ENCODE measurements around the gene RGL3.

The RGL3 gene

DNA sequence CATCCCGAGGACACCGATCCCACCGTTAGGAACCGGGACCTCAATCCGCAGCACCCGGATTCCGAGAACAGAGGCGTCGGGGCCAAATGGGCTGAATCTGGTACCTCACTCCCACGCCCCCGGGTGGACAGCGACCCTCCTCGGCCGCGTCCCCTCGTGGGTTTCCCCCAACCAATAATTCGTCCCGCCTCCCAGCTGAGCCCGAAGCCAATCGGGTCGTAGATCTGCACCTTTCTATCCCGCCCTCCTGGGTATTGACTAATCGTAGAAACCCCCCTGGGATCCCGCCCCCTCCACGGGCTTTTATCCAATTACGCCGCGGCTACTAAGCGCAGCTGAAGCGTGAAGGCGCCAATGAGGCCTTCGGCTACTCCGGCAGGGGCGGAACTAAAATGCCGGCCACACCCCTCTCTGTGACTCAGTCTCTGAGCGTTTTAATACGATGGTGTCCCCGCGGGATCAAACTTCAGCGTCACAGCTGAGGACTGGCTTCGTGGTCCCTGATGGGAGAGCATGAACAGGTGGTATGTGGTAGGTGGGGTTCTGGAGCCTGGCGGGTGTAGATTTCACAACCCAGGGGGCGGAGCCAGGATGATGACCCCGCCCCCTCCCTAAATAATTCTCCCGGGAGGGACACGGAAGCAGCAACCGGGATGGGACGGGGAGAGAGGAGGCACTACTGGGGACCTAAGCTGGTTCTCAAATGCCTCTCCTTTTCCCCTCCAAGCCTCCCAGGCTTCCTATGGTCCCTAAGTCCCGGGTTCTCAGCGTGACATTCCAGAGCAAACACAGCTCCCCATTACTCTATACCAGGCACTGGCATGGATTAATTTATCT, 72.8 kb downstream of the RGL3 start, which contains the start of the genes CCDC159 and TMEM205:
CCDC159 (plus strand) TSS at position 416 of the 837 bp plus-strand sequence; CDS start at position 504, 88 bp downstream.
TMEM205 (minus strand) TSS at position 165 of the 837 bp plus-strand sequence. CDS start 649 bp downstream, outside the sequence.
- ChIA-PET CTCF (interaction anchor here (0.6 to 2.2 kb wide), 5 partner anchors 35 to 136 kb away, joined by 3 to 7 read pairs (median 3); no protein-coding TSS in a partner anchor), POLR2A (ENCODE audit: low non-redundant PET) (interaction anchor here (2.3 kb wide), 1 partner anchor 35 kb away, joined by 7 read pairs; no protein-coding TSS in a partner anchor)
- TF ChIP-seq, protein P1, sequence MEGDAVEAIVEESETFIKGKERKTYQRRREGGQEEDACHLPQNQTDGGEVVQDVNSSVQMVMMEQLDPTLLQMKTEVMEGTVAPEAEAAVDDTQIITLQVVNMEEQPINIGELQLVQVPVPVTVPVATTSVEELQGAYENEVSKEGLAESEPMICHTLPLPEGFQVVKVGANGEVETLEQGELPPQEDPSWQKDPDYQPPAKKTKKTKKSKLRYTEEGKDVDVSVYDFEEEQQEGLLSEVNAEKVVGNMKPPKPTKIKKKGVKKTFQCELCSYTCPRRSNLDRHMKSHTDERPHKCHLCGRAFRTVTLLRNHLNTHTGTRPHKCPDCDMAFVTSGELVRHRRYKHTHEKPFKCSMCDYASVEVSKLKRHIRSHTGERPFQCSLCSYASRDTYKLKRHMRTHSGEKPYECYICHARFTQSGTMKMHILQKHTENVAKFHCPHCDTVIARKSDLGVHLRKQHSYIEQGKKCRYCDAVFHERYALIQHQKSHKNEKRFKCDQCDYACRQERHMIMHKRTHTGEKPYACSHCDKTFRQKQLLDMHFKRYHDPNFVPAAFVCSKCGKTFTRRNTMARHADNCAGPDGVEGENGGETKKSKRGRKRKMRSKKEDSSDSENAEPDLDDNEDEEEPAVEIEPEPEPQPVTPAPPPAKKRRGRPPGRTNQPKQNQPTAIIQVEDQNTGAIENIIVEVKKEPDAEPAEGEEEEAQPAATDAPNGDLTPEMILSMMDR (conservative IDR thresholded peaks at IDR 0.05; ENCODE audit: low read depth), result no peak
- peak; percentile 99 for DNase-seq (ENCODE audit: low spot score)
- H3K27ac ChIP-seq, result peak within 1 kb of the TSS; percentile 88

DNA sequence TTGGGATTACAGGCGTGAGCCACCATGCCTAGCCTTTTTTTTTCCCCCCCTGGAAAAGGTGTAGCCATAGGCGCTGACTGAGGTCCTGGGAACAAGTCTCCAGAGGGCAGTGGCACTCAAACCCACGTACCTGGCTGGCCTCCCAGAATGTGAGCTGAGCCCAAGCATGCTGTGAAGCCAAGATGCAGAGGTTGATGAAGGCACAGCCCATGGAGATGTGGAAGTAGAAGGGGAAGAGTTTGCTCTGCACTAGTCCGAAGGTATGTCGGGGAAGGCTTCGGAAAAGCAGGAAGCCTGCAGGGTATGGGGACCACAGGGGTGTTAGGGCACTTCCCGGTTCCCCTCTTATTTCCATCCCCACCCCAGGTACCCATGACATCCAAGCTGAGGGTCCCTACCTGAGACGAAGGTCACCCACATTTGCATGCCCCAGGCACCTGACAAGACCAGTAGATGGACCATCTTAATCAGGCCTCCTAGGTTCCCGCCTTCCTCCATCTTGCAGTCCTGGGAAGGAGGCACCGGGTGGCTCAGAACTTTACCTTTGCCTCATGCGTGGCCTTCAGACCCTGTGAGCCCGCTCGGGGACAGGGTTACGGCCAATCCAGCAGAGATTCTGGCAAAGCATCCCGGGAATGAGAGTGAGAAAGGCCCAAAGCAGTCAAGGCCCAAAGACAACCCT, 73.9 kb downstream of the RGL3 start:
- no peak for DNase-seq (ENCODE audit: low spot score)
- POLR2A ChIA-PET (ENCODE audit: low non-redundant PET), result interaction anchor here (0.5 to 2.3 kb wide), 2 partner anchors 27 to 36 kb away, joined by 7 to 9 read pairs; no protein-coding TSS in a partner anchor
- TF ChIP-seq, protein P1 (conservative IDR thresholded peaks at IDR 0.05; ENCODE audit: low read depth), result no peak
- H3K27ac ChIP-seq, result peak overlapping the region; percentile 88
- CTCF ChIA-PET, result interaction anchor here (0.5 to 2.2 kb wide), 4 partner anchors 36 to 57 kb away, joined by 3 to 7 read pairs (median 4); no protein-coding TSS in a partner anchor

Measured in RWPE1 (cell line).